IMR-90 (cell line): ENCODE measurements around the gene POLR3K.

Source experiments
- BHLHE40 ChIP-seq: fragments of 150-350 bp; IDR thresholded peaks from 2 replicates; pipeline ENCODE4 v1.6.1; 2016; ENCODE audit warnings: mild to moderate bottlenecking, low read depth, low read length
- CEBPB ChIP-seq: IDR thresholded peaks from 2 replicates; pipeline ENCODE4 v1.6.1; 2012; ENCODE audit warnings: low read depth, low read length, improper control_type of control experiment
- CHD1 ChIP-seq: IDR thresholded peaks from 2 replicates; pipeline ENCODE4 v1.6.1; 2012; ENCODE audit warnings: low read depth, low read length, improper control_type of control experiment
- MAZ ChIP-seq: IDR thresholded peaks from 2 replicates; pipeline ENCODE4 v1.6.1; 2012; ENCODE audit warnings: low read depth, mild to moderate bottlenecking, low read length, improper control_type of control experiment, moderate library complexity, borderline replicate concordance
- MXI1 ChIP-seq: IDR thresholded peaks from 2 replicates; pipeline ENCODE4 v1.6.1; 2012; ENCODE audit warnings: low read depth, mild to moderate bottlenecking, low read length, moderate library complexity, borderline replicate concordance
- NFE2L2 ChIP-seq: fragments of 150-350 bp; IDR thresholded peaks from 2 replicates; pipeline ENCODE4 v1.6.1; 2016; ENCODE audit warnings: low read depth, mild to moderate bottlenecking, low read length
- POLR2A ChIP-seq: IDR thresholded peaks from 2 replicates; pipeline ENCODE4 v1.6.1; 2012; ENCODE audit warnings: mild to moderate bottlenecking, low read depth, low read length
- RAD21 ChIP-seq: IDR thresholded peaks from 2 replicates; pipeline ENCODE4 v1.6.1; 2012; ENCODE audit warnings: low read length, improper control_type of control experiment
- RCOR1 ChIP-seq: IDR thresholded peaks from 2 replicates; pipeline ENCODE4 v1.6.1; 2012; ENCODE audit warnings: mild to moderate bottlenecking, low read length, improper control_type of control experiment; ENCODE audit not compliant: insufficient replicate concordance
- RFX5 ChIP-seq: IDR thresholded peaks from 2 replicates; pipeline ENCODE4 v1.8.0; 2012; ENCODE audit warnings: low read depth, mild to moderate bottlenecking, low read length, moderate library complexity
- SMC3 ChIP-seq: fragments of 150-350 bp; IDR thresholded peaks from 2 replicates; pipeline ENCODE4 v1.6.1; 2016; ENCODE audit warnings: low read depth, mild to moderate bottlenecking, antibody characterized with exemption, low read length, moderate library complexity
- USF2 ChIP-seq: fragments of 150-350 bp; IDR thresholded peaks from 2 replicates; pipeline ENCODE4 v1.6.1; 2017; ENCODE audit warnings: mild to moderate bottlenecking, antibody characterized with exemption, low read length, low read depth
- TF ChIP-seq, protein P1 (sequence below): conservative IDR thresholded peaks from 2 replicates; pipeline ENCODE4 v1.5.1; 2012; ENCODE audit warnings: mild to moderate bottlenecking, low read depth, low read length, improper control_type of control experiment
- TF ChIP-seq, protein P2 (sequence below): fragments of 150-350 bp; IDR thresholded peaks from 2 replicates; pipeline ENCODE4 v1.6.1; 2016; ENCODE audit warnings: low read depth, mild to moderate bottlenecking, low read length, moderate library complexity, borderline replicate concordance

- TF ChIP-seq, protein P1, sequence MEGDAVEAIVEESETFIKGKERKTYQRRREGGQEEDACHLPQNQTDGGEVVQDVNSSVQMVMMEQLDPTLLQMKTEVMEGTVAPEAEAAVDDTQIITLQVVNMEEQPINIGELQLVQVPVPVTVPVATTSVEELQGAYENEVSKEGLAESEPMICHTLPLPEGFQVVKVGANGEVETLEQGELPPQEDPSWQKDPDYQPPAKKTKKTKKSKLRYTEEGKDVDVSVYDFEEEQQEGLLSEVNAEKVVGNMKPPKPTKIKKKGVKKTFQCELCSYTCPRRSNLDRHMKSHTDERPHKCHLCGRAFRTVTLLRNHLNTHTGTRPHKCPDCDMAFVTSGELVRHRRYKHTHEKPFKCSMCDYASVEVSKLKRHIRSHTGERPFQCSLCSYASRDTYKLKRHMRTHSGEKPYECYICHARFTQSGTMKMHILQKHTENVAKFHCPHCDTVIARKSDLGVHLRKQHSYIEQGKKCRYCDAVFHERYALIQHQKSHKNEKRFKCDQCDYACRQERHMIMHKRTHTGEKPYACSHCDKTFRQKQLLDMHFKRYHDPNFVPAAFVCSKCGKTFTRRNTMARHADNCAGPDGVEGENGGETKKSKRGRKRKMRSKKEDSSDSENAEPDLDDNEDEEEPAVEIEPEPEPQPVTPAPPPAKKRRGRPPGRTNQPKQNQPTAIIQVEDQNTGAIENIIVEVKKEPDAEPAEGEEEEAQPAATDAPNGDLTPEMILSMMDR: no peak
- TF ChIP-seq POLR2A (no peak), RCOR1 (no peak), CEBPB (no peak), RFX5 (no peak), MAZ (no peak), USF2 (no peak), RAD21 (no peak), CHD1 (no peak), SMC3 (no peak), NFE2L2 (no peak), MXI1 (no peak), BHLHE40 (no peak)
- TF ChIP-seq, protein P2, sequence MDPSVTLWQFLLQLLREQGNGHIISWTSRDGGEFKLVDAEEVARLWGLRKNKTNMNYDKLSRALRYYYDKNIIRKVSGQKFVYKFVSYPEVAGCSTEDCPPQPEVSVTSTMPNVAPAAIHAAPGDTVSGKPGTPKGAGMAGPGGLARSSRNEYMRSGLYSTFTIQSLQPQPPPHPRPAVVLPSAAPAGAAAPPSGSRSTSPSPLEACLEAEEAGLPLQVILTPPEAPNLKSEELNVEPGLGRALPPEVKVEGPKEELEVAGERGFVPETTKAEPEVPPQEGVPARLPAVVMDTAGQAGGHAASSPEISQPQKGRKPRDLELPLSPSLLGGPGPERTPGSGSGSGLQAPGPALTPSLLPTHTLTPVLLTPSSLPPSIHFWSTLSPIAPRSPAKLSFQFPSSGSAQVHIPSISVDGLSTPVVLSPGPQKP: no peak
Measured at GRCh38 chr16:59440-60059, 6.1 kb upstream of the POLR3K start.
